ENCODE data around the gene MYO3B. TPM values are rescaled to one million over a fixed set of nuclear protein-coding genes. Genes with fewer than 3 reads are reported as not detected.
"Not testable (repeated sequence)": the region's sequence is repeated elsewhere in the genome, so short reads cannot be mapped to it uniquely, and the experiment has no call there.

Gene MYO3B
- total RNA-seq, 1 donor from 2014 or later, result under 0.01 TPM

GRCh38 chr2:170339322-170339721, 161.4 kb downstream of the MYO3B start:
- DNase-seq (ENCODE audit: low read depth, low spot score), result no peak

- no peak for DNase-seq (ENCODE audit: low read depth, low spot score)
Observed at GRCh38 chr2:170339750-170340692, 162.1 kb downstream of the MYO3B start.

- DNase-seq (ENCODE audit: low read depth, low spot score), result no peak
Observed at GRCh38 chr2:170340693-170341068, 162.7 kb downstream of the MYO3B start.

GRCh38 chr2:170341684-170342623, 164.0 kb downstream of the MYO3B start:
- DNase-seq (ENCODE audit: low read depth, low spot score), result no peak

GRCh38 chr2:170344663-170345346, 166.9 kb downstream of the MYO3B start:
- DNase-seq (ENCODE audit: low read depth, low spot score), result no peak

GRCh38 chr2:170345607-170346006, 167.7 kb downstream of the MYO3B start:
- DNase-seq (ENCODE audit: low read depth, low spot score), result no peak

GRCh38 chr2:170349269-170349668, 171.3 kb downstream of the MYO3B start:
- not testable (repeated sequence) for DNase-seq (ENCODE audit: low read depth, low spot score)

- no peak for DNase-seq (ENCODE audit: low read depth, low spot score)
Observed at GRCh38 chr2:170350929-170351826, 173.2 kb downstream of the MYO3B start.

GRCh38 chr2:170353723-170354122, 175.8 kb downstream of the MYO3B start:
- DNase-seq (ENCODE audit: low read depth, low spot score), result no peak

- no peak for DNase-seq (ENCODE audit: low read depth, low spot score)
Observed at GRCh38 chr2:170354388-170354787, 176.4 kb downstream of the MYO3B start.

GRCh38 chr2:170354855-170355780, 177.2 kb downstream of the MYO3B start:
- DNase-seq (ENCODE audit: low read depth, low spot score), result no peak

- DNase-seq (ENCODE audit: low read depth, low spot score), result no peak
Observed at GRCh38 chr2:170359466-170359865, 181.5 kb downstream of the MYO3B start.

GRCh38 chr2:170360546-170361089, 182.7 kb downstream of the MYO3B start:
- DNase-seq (ENCODE audit: low read depth, low spot score), result no peak

GRCh38 chr2:170361090-170361936, 183.4 kb downstream of the MYO3B start:
- DNase-seq (ENCODE audit: low read depth, low spot score), result peak; percentile 26

GRCh38 chr2:170362313-170362870, 184.4 kb downstream of the MYO3B start:
- no peak for DNase-seq (ENCODE audit: low read depth, low spot score)

- no peak for DNase-seq (ENCODE audit: low read depth, low spot score)
Observed at GRCh38 chr2:170362871-170363631, 185.1 kb downstream of the MYO3B start.

- no peak for DNase-seq (ENCODE audit: low read depth, low spot score)
Observed at GRCh38 chr2:170365003-170365402, 187.1 kb downstream of the MYO3B start.

Data from pulmonary artery endothelial cell (primary cell).